GM19035 (cell line): Measurements from ENCODE around the gene CEP170.

Source experiments
- ATAC-seq: cut with Tn5 transposase; IDR thresholded peaks from one replicate; pipeline ENCODE4 v1.9.1; 2021; ENCODE audit not compliant: unreplicated experiment

Gene CEP170

DNA sequence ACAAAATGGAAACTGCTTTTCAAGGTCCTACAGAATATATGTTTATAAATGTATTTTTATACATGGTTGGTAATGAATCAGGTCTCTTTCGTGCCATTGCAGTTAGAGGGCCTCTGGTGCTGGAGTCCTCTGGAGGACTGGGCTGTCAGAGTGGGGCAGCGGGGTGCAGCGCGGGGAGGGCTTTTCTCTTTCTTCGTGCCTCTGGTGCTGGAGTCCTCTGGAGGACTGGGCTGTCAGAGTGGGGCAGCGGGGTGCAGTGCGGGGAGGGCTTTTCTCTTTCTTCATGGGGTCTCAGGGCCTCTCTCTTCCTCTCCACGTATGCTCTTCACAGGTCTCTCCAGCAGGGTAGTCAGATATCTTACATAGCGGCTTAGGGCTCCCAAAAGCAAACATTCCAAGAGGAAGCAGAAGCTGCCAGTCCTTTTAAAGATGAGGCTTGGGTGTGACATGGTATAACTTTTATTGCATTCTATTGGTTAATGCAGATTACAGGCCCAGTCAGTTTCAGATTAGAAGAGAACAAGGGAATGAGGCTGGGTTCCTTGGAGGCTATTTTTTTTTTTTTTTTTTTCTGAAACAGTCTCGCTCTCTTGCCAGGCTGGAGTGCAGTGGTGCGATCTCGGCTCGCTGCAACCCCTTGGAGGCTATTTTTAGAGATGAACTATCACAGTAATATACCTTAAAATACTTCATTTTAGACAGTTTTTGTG is 13.8 kb upstream of the CEP170 start:
- no peak for ATAC-seq

DNA sequence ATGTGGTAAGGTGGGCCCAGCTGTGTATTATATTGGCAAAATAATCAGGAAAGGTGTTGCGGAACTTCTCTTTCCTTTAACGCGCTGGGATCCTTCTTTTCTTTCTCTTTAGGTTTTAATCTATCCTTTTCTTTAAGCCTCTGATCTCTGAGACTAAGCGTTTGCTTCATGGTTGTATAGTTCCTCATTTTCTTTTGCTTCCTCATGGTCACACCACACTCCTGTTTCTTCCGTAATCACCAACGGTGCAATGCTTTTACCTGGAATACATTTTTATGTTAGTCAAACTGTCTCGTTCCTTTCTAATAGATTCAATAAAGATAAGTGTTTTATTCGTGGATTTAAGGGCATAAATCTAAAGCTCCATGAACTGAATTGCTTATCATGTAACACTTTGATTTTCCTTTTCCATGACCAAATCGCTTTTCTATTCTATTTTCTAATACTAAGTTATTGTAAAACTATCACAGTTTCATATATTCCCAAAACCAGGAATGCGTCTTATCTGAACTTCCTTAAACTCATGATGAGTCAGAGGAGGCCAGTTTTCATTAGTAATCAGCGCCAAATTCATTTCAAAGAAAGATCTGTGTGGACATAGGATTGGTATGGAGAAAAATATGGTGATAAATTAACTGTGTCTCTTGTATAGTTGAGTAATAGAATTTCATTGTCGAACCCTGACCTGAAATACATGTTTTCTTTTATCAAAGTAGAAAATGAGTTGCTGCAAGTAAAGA is 13.0 kb upstream of the CEP170 start:
- ATAC-seq: no peak

DNA sequence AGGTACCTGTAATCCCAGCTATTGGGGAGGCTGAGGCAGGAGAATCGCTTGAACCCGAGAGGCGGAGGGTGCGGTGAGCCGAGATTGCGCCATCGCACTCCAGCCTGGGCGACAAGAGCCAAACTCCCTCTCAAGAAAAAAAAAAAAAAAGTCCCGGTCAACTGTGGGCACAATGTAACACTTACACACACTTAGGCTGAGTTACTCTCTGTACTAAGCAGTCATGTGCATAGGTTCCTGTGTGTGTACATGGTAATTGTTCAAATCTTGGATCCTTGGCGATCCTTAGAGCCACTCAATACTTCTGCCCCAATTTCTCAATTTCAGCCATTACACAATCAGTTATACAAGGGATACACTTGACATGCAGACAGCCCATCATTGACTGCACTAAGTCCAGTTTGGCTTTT is 12.4 kb upstream of the CEP170 start:
- no peak for ATAC-seq

DNA sequence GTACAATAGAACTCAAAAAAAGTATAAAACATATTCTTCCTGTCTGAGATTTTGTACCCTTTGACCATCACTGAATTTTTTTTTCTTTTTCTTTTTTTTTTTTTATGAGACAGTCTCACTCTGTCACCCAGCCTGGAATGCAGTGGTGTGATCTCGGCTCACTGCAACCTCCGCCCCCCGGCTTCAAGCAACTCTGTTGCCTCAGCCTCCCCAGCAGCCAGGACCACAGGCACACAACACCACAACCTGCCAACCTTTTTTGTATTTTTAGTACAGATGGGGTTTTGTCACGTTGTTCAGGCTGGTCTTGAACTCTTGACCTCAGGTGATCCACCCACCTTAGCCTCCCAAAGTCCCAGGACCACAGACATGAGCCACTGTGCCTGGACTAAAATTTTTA is 11.2 kb upstream of the CEP170 start:
- no peak for ATAC-seq

DNA sequence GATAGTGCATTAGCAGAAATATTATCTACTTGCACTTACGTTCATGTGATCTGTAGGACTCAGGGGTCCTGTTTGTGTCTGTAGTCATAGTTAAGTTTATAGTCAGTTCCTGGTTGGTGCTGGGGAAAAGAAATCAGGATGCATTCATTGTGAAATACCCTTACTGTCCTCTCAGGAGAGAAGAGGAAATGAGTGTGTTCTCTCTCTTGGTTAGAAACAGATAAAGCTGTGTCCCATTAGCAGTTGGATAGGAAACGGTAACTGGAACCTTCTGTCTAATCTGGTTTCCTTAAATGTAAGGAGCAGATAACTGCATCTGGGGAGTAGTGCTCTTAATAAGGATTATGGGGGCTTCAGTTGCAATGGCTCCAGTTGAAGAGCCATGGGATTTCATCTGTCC is 9.6 kb upstream of the CEP170 start:
- no peak for ATAC-seq

DNA sequence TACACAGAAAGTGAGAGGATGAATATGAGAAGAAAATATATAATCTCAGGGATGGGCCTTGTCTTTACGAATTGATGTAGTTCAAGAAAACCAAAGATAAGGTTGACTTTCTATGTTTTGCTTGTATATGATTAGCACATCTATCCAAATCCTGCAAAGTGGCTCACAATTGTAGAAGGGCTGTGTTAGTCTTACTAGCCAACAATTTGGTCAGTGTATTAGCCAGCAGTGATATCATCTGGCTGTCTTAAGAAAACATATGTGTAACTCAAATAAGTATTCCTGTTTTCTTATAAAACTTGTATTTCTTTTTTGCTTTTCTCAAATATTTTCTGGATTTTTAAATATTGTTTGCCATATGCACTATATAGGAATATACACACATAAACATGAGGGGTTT is 6.3 kb upstream of the CEP170 start:
- ATAC-seq: no peak

DNA sequence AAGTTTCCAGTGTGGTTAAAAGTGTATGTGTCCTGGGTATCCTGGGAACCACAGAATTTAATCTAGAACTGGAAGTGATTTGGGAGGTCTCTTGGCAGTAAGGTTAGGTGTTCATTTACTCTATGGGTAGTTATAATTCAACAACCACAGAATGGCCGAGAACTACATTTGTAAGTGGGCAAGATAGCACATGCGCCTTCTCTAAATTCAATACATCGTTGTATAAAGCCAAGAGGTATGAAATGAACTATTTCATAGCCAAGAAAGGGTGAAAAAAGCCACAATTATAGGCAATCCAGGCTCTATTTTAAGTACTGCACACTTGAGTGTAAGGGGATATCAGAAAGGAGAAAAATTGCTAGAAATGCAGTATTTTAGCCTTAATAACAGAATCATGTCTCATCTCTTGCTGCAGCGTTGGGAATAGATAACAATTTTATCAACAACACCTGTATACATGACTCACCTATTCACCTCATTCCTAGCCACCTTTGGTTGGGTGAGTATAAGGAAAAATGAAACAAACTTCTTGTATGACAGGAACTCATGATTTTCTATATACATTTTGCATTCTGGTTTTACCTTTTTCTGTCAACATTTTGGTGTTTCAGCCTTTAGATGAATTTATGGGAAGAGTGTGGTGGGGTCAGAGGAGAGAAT is 5.3 kb upstream of the CEP170 start:
- ATAC-seq: no peak

DNA sequence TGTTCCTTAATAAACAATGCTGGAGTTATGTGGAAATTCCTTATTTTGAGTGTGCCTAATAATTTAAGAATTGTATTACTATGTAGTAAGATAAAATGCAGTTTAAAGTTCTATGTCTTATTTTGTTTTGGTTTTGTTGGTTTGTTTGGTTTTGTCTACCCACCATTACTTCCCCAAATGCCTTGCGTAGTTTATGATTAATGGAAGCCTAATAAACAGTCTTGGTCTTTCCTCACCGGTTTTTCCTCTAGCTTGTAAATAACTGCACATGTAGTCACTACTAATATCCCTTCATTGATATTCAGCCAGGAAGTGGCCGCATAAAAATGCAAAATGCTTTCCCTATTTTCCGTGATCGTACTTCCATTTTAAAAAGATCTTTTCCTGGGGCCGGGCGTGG is 3.6 kb upstream of the CEP170 start:
- ATAC-seq: no peak

DNA sequence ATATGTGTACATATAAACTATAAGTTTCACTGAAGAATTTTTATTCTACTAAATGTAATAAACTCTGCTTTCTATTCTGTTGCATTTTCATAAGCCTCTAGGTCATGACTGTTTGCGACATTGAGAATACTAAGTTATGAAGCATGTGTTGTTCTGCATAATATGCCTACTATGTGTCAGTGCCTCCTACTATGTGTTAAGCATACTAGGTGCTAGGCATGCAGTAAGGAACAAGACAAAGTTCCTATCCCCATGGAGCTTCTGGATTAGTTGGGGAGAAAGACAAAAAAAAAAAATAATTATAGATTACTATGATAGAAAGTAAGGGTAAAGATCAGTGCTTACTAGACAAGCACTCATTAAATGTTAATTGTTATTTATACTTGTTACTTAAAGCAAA is 2.1 kb upstream of the CEP170 start:
- no peak for ATAC-seq

DNA sequence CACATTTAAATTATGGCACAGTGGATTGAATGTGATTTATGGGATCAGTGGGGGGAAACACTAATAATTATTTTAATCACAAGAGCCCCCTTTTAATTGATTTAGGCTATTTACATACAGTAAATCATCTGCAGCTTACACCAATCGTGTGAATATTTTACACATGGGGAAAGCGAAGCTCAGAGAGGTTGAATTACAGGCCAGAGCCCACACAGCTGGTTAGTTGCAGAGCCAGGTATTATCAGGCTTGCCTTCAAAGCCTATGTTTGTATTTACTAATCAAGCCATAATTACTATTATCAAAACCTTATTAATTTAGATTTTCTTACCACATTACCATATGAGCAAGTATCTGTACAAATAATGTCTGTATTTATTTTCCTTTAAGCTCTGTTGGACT is 1.5 kb upstream of the CEP170 start:
- no peak for ATAC-seq

DNA sequence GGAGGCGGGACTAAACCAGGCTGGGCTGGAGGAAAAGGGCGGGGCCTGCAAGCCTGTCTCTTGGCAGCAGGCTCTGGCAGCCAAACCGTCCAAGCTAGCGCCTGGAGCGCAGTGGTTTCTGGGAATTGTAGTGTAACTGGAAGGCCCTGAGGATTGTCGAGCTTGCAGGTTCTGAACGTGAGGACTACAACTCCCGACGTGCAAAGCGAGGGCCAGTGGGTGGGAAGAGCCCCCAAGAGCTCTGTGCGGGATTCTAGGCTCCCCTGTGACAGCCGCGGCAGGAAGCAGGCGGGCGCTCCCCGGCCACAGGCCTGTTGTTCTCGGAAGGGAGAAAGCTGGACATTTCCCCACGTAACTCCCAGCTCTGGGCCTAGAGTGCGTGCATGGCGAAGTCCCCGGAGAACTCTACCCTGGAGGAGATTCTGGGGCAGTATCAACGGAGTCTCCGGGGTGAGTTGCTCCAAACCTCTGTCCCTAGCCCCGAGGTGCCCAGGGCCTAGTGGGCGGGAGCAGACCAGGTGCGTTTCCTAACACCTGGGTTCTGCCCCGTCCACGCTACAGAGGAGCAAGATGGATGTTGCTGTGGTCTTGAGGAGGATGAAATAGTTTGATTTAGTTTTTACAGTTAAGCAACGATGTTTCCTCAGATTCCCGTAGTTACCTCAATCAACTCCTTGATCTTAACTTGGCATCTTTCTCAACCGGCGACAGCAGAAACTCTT is 871 bp upstream of the CEP170 start, which contains the start of gene SDCCAG8:
Gene SDCCAG8 (plus strand): TSS at position 251 of the 722 bp plus-strand sequence. CDS start 133 bp downstream, at position 384.
- peak; percentile 69 for ATAC-seq

DNA sequence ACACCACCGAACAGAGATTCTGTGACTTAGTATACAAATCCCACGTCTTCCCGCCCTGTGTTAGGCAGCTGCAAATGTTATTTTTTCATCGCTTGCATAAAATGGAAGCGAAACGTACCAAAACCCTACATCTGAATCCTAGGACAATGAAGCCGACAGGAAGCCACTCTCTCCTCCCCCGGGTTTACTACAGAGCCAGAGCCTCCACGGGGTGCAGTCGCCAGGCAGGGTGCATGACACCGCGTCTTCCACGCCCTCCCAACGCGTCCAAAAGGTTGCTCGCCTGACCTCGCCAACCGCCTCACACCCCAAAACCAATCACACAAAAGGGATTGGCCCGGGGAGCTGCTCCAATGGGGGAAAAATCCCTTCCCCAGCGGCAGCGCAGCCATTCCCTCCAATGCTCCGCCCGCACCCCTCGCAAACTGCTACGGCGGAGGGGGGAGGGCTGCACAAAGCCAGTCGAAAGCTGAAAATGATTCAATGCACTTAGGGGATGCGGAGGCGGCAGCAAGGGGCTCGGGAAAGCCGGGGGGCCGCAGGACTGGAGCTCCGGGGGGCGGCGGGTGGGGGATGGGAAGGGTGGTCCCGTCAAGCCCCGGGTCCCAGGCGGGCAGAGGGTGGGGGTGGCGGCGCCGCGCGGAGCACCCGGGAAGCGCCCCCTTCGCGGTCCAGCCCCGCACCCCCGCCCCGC is 701 bp downstream of the CEP170 start:
- ATAC-seq: peak; percentile 17

DNA sequence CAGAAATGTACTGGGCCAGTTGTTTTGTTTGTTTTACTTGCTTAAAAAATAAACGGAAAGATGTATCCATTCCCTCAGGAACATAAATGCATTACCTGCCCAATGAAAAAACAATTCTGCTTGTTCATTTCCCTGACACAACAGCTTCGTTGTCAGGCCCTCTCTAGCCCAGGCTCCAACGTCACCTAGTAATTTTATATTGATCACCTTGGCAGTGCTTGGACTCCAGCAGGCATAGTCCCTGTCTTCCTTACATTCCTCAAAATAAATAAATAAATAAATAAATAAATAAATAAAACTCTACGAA is 1.2 kb downstream of the CEP170 start:
- ATAC-seq: no peak

DNA sequence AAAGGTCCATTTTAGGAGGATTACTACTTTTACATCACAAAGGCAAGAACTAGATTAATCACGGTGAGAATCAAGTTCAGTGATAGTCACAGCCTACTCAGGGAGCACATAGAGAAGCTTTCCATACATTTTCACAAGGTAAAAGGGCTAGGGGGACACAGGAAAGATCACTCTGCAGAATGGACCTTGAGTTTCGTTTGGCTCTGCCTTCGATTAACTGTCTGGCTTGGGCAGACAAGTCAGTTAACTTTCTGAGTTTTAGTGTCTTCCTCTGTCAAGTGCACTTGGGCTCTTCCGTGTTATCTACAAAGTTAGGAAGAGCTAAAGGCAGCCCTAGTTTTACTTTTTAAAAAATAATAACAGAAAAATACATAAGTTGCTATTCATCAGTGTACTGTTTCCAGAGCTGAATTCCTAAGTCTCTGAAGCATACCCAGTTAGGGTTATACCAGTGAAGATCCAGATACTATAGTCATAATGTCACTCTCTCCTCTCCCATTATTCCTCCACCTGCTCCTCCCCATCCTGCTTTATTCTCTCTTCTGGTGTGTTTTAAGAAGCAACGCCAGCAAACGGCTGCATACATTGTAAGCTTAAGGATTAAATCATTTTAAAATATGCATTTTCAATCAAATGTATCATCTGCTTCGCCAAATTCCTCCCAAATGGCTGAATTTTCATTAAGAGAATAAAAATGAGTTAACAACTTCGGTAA is 1.7 kb downstream of the CEP170 start:
- ATAC-seq: no peak

DNA sequence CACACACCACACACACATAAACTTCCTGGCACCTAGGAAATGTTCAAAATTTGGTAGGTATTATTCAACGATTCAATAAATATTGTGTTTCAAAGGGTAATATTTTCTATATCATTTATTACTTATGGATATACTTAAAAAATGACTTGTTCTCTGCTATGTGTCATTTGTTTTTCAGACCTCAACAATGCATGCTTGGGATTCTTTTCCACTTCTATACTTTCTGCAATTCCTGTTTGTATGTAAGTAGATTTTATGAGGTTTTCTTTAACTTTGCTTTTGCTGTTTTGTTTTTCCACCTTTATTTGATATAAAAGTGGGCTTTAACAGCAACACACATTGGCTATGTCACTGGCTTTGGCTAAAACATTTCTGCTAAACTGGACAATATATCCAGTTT is 3.5 kb downstream of the CEP170 start:
- no peak for ATAC-seq

DNA sequence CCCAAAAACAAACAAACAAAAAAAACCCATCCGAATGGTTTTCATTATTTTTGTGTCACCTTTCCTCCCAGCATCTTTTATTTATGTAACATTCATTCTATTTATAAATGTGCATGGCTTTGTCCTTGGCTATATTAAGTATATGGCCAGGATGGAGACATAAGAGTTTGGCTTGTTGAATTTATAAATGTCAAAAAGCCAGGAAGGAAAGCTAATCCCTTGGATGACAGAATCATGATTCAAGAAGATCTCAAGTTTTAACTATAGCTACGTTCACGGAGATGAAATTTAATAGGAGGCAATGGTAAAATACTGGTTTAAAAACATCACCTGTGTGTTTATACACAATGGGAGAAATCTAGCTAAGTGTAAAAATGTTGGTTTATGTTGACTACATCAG is 5.0 kb downstream of the CEP170 start:
- ATAC-seq: no peak

DNA sequence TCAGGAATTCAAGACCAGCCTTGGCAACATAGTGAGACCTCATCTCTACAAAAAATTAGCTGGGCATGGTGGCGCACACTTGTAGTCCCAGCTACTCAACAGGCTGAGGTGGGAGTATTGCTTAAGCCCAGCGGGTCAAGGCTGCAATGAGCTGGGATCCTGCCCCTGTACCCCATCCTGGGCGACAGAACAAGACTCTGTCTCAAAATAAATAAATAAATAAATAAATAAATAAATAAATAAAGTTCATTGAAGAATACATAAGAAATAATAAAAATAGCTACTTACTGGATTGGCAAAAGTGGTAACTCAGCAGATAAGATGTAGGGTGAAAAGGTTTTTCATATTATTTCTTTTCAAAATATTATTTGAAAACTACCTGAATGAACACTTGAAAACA is 5.9 kb downstream of the CEP170 start:
- no peak for ATAC-seq

DNA sequence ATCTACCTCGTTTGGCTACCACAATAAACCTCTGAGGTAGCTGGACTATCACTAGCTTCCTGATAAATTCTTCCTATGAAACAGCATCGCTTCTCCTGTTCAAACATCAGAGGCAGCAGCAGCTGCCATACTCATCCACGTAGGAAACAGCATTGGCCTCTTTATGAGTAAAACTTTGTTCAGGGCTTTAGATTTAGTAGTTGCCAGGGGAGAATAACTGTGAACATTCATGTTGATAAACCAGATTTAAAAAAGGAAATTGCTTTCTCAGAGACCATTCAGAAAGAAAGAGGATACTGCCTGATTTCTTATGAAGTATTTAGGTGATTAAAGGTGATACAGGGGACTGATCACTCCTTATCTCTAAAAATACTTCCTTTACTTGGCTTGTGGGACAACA is 7.2 kb downstream of the CEP170 start:
- no peak for ATAC-seq

DNA sequence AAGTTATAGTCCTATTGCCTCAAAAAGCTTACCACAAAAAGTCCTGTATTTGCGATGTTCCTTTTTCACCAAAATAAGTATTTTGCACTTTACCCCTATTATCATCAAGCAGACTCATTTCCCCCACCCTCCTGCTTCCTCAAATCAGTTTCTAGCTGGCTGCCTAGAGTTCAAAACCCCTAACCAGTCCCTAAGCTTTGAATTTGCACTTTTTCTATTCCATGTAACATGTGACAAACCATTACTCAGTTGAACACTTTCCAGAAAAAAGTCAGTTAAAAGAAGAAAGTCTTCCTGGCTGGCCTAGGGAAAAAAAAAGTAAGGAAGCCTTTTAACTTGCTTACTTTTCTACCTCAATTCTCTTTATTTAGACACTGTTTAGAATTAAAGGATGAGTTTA is 8.2 kb downstream of the CEP170 start:
- ATAC-seq: no peak

DNA sequence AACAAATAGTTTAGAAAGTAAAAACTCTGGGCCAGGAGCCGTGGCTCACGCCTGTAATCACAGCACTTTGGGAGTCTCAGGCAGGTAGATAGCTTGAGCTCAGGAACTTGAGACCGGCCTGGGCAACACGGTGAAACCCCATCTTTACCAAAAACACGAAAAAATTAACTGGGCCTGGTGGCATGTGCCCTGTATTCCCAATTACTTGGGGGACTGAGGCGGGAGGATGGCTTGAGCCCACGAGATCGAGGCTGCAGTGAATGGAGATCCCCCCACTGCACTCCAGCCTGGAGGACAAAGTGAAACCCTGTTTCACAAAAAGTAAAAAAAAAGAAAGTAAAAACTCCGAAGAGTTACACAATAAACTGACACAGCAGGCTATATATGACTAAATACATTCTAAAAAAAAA is 10.6 kb downstream of the CEP170 start:
- ATAC-seq: peak; percentile 72
